ENCODE data around the gene GPR35.

DNA sequence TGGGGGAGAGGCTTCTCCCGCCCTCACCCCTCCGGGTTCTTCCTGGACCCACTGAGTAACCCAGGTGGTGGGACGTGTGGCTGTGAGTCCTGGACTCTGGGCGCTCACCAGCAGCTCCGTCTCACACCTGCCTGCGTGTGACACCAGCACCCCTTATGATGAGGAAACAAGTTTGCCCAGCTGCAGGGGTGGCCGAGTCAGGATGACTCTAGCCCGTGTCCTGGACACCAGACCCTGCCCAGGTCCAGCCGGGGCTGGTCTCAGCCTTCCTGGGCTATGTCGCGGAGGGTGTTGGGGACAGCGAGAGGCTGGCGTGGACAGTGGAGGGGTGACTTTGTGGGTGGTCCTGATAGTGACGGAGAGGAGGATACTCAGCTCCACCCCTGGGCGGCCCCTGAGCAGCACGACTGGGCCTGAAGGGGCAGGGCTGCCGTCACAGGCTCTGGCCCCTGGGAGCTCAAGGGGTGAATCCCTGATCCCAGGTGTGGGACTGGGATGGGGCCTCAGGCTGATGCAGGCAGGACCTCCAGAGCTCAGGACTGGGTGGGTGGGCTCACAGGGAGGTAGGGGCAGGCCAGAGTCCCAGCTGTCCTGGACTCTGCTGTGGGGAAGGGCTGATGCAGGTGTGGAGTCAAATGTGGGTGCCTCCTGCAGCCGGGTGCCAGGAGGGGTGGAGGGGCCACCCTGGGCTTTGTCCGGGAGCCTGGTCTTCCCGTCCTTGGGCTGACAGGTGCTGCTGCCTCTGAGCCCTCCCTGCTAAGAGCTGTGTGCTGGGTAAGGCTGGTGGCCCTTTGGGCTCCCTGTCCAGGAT, 3.7 kb downstream of the GPR35 start:
- TF ChIP-seq POLR2A (IDR thresholded peaks at IDR 0.05; ENCODE audit: low read depth, low read length): no peak
- no peak for TF ChIP-seq POLR2AphosphoS5 (IDR thresholded peaks at IDR 0.05; ENCODE audit: low read depth, low read length)
- no peak for TF ChIP-seq TAF1 (IDR thresholded peaks at IDR 0.05; ENCODE audit: low read depth, low read length)
- TF ChIP-seq POU2F2 (IDR thresholded peaks at IDR 0.05; ENCODE audit: low read depth, low read length): no peak
- no peak for TF ChIP-seq SPI1 (IDR thresholded peaks at IDR 0.05; ENCODE audit: low read depth, low read length)
- TF ChIP-seq PAX5 (IDR thresholded peaks at IDR 0.05; ENCODE audit: insufficient read depth, low read length, severe bottlenecking): no peak
